Measurements from ENCODE around the gene TCIRG1. TPM values are rescaled to one million over a fixed set of nuclear protein-coding genes. Genes with fewer than 3 reads are reported as not detected.

TCIRG1 gene
- total RNA-seq, 4 donors from 2014 or later: 29.6 to 57.1 (median 34.8) TPM

DNA sequence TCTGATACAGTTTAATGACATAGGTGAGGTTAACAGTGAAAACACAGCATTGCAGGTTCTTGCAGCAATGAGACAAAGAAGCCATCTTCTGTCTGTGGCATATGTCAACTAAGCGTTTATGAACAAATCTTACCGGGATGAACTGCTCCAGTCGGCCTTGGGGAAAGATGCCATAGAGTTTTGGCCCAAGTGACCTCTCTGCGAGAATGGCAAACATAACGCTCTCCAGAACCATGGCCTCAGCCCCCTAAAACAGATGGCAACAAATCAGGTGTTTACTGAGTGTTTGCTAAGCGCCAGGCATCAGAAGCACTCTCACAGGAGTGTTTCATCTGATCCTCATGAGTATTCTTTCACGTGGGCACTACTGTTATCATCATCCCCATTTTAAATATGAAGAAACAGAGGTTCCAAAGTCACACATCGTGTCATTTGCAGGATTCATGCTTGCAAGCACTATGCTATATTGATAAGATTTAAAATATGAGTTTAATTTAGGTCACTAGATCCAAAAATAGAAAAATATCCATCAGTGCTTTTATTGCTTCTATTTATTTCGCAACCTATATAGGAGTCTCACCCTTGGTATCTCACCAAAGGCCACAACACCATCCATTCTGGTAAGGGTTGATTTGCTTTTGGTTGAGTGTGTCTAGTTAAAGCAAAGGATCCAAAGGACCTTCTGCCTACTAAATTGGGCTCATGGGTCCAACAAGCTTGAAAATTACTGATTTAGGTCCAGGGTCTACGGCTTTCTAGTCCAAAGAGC is 35.9 kb downstream of the TCIRG1 start:
- intact Hi-C loops (cut with DNase I; ENCODE audit: low total_unique reads): no loop called here
- no peak for DNase-seq (ENCODE audit: low spot score in 2 of 2)
- H3K4me3 ChIP-seq (ENCODE audit: low read depth, poor library complexity, severe bottlenecking): no peak overlapping the region
- WGBS, 2 donors: 90 to 93% methylated on average over 10 of the region's 10 CpGs
- TF ChIP-seq CTCF (IDR thresholded peaks at IDR 0.05) (no peak), POLR2A (IDR thresholded peaks at IDR 0.05) (no peak)

- DNase-seq (ENCODE audit: low spot score in 2 of 2): no peak
- no peak overlapping the region for H3K4me3 ChIP-seq (ENCODE audit: low read depth, poor library complexity, severe bottlenecking)
- intact Hi-C loops (cut with DNase I; ENCODE audit: low total_unique reads): no loop called here
- TF ChIP-seq POLR2A (IDR thresholded peaks at IDR 0.05): no peak
- 90 to 91% methylated on average over 11 of the region's 11 CpGs for WGBS, 2 donors
Measured at GRCh38 chr11:68076371-68077042, 37.7 kb downstream of the TCIRG1 start.

GRCh38 chr11:68077617-68078582 is 39.1 kb downstream of the TCIRG1 start:
- DNase-seq (ENCODE audit: low spot score in 2 of 2): no peak
- intact Hi-C loops (cut with DNase I; ENCODE audit: low total_unique reads): no loop called here
- 80 to 82% methylated on average over 8 of the region's 8 CpGs for WGBS, 2 donors
- TF ChIP-seq POLR2A (IDR thresholded peaks at IDR 0.05) (no peak), CTCF (IDR thresholded peaks at IDR 0.05) (no peak)
- no peak overlapping the region for H3K4me3 ChIP-seq (ENCODE audit: low read depth, poor library complexity, severe bottlenecking)

DNA sequence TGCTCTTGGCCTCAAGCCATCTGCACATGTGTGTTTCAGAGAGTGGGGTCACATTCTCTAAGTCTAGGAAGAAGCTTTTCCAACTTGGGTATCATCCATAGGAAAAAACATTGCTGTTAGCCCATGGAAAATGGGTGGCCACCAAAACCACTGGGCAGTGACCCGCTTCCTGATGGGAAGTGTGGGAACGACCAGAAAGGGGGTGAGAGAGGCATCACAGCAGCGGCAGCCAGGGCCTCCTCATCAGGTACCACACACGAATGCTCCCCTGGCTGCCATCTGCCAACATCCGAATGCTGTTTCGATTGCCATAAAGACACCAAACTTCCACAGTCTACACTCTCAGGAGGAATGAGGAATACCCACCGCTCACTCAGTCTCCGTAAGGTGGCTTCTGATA is 42.0 kb downstream of the TCIRG1 start:
- DNase-seq (ENCODE audit: low spot score in 2 of 2): no peak
- intact Hi-C loops (cut with DNase I; ENCODE audit: low total_unique reads): loop anchor here (10.0 kb wide), 1 partner anchor 1176 kb away; no protein-coding TSS in a partner anchor

GRCh38 chr11:68081691-68082090 is 42.9 kb downstream of the TCIRG1 start:
- 87 to 88% methylated on average over 9 of the region's 9 CpGs for WGBS, 2 donors
- DNase-seq (ENCODE audit: low spot score in 2 of 2): no peak
- H3K4me3 ChIP-seq (ENCODE audit: low read depth, poor library complexity, severe bottlenecking): no peak overlapping the region
- intact Hi-C loops (cut with DNase I; ENCODE audit: low total_unique reads): loop anchor here (10.0 kb wide), 1 partner anchor 1177 kb away; no protein-coding TSS in a partner anchor
- TF ChIP-seq CTCF (IDR thresholded peaks at IDR 0.05): no peak
- TF ChIP-seq POLR2A (IDR thresholded peaks at IDR 0.05): no peak

More for the DNA sequence above, 42.0 kb downstream of the TCIRG1 start:
- H3K4me3 ChIP-seq (ENCODE audit: low read depth, poor library complexity, severe bottlenecking): no peak overlapping the region
- WGBS, 2 donors: 96 to 98% methylated on average over 8 of the region's 8 CpGs
- TF ChIP-seq CTCF (IDR thresholded peaks at IDR 0.05): no peak

Measured in lower leg skin (tissue), 4 donors.